Anterior cingulate cortex (tissue), 58 donors: Measurements from ENCODE around the gene KRTAP4-12.
"Not testable (repeated sequence)": the region's sequence is repeated elsewhere in the genome, so short reads cannot be mapped to it uniquely, and the experiment has no call there.

Experiments used
- DNase-seq, 58 donors: peaks; one replicate each; lab custom pipeline; 2025; lab: John Stamatoyannopoulos, UW

Gene KRTAP4-12

GRCh38 chr17:41098481-41098880, 25.5 kb downstream of the KRTAP4-12 start:
- no peak for DNase-seq

GRCh38 chr17:41098042-41098441, 25.9 kb downstream of the KRTAP4-12 start, which contains the start of gene KRTAP4-8:
Gene KRTAP4-8, minus strand, starts transcription at chr17:41098142. Its CDS starts 58 bp downstream, at chr17:41098084.
- no peak for DNase-seq

DNA sequence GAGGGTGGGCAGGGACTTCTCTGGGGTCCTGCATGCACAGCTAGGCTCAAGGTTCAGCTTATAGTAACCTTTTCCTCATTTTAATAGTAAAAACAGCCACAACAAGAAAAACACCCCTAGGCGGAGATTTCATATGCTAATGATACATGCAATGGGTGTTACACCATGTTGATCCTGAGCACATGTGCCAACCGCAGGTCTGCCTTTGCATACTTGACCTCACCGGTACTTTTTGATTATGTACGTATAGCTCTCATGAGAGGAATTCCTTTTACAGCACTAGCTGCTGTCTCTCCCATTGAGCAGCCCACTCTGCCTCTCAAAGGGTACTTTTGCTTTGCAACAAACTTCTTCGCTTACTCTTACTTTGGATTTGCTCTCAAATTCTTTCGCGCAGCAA, 27.9 kb downstream of the KRTAP4-12 start:
- no peak for DNase-seq

GRCh38 chr17:41088760-41089352, 35.1 kb downstream of the KRTAP4-12 start:
- DNase-seq = not testable (repeated sequence)

DNA sequence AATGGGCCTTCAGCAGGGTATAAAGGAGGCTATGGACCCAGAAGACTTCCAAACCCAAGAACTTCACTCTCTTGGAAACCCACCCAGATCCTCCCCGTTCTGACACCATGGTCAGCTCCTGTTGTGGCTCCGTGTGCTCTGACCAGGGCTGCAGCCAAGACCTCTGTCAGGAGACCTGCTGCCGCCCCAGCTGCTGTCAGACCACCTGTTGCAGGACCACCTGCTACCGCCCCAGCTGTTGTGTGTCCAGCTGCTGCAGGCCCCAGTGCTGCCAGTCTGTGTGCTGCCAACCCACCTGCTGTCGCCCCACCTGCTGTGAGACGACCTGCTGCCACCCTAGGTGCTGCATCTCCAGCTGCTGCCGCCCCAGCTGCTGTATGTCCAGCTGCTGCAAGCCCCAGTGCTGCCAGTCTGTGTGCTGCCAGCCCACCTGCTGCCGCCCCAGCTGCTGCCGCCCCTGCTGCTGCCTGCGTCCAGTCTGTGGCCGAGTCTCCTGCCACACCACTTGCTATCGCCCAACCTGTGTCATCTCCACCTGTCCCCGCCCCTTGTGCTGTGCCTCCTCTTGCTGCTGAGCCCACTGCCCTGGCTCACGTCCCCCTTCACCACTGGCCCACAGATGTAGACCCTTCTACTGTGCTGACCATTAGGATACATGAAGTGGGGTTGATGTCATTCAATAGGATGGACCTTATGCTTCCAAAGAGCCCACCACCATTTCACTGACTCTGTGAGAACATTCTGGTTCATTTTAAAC, 39.7 kb downstream of the KRTAP4-12 start, which contains the start of gene KRTAP4-7:
Gene KRTAP4-7, plus strand, starts transcription at position 51 of the 757 bp plus-strand sequence. Its CDS starts 57 bp downstream, at position 108.
- DNase-seq = not testable (repeated sequence)

DNA sequence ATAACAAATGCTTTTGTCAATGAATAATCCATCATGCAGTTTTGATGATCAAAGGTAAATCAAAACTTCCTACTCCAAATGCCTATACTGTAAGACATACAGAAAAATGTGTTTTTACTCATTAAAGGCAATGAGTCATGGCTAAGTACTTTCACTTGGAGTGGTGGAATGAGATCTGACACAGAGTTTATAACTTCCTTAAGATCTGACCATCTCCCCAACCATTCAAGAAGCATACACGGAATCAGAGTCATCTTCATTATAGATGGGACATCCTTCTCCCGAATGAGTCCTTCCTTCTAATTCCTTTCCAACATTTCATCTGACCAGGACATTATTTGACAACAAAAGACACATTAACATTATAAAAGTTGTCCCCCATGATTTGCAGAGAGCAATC, 40.6 kb downstream of the KRTAP4-12 start:
- not testable (repeated sequence) for DNase-seq

- no peak for DNase-seq
These were observed 41.4 kb downstream of the KRTAP4-12 start for GRCh38 chr17:41082626-41083025.

DNA sequence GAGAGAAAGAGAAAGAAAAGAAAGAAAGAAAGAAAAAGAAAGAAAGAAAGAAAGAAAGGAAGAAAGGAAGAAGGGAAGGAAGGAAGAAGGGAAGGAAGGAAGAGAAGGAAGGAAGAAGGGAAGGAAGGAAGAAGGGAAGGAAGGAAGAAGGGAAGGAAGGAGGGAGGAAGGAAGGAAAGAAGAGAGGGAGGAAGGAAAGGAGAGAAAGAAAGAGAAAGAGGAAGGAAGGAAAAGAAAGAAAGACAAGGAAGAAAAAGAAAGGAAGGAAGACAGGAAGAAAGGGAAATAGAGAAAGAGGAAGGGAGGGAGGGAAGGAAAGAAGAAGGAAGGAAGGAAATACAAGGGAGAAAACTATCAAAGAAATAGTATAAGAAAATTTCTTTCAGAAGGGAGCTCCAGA, 47.2 kb downstream of the KRTAP4-12 start:
- no peak for DNase-seq

DNA sequence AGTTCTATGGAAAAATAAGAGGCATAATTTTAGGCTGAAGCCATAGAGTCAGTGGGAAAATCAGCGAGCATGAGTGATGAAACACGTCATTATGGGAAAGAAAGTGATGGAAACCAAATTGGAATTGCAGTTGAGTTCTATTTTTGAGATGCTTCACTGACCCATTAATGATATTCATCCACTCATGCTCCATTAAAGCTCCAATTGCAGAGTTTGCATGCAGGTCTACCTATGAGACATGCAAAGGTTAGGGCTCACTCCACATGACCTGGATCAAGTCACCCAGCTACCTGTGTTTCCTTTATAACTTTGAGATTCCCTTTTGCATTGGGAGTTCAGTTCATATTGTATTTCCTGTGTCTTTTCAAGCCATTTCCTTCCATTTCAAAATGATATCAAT, 50.3 kb downstream of the KRTAP4-12 start:
- DNase-seq = no peak
